Fibroblast of skin of back (primary cell): ENCODE data around the gene SMYD3.
A peak's percentile ranks its signal among the peaks of the same experiment; 100 is the strongest.

Experiments used
- DNase-seq: peaks from one replicate; pipeline ENCODE4 v3.0.0-alpha.2; 2013

Gene SMYD3

DNA sequence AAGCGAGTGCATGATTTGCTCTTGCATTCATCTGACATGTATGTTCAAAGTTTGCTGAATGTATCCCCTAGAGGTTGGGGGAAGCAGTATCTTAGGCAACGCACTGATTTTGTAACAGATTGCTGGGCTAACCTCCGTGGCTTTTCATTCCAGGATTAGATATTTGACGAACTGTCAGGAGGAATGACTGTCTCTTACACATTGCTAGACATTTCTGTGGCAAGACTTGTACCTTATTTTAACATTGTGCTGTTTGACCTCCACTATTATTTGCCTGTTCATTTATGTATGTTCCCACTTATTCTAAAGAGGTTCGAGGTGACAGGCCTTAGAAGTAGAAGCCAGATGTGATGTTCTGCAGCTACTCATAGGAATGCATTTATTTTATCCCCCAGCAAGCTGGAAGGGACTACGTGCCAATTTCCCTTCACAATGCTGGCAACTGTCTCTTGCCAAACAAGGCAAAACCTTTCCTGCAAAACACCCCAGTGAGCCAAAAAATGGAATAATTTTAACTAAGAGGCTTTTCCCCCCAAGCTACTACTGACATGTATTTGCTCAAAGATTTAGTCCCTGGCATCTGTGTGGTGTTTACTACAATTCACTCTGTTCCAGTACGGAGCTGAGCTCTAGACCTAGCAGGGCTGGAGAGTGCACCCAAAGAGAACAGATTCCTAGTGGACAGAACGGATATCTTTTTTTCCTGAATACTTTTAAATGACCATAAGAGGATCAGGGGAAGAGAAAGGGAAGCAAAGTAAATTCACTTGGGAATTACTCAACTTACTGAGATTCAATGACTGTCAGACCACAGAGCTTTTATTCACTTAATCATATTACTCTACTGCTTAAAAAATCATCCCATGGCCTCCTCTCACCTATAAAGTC is 646.2 kb downstream of the SMYD3 start:
- DNase-seq = peak; percentile 81

DNA sequence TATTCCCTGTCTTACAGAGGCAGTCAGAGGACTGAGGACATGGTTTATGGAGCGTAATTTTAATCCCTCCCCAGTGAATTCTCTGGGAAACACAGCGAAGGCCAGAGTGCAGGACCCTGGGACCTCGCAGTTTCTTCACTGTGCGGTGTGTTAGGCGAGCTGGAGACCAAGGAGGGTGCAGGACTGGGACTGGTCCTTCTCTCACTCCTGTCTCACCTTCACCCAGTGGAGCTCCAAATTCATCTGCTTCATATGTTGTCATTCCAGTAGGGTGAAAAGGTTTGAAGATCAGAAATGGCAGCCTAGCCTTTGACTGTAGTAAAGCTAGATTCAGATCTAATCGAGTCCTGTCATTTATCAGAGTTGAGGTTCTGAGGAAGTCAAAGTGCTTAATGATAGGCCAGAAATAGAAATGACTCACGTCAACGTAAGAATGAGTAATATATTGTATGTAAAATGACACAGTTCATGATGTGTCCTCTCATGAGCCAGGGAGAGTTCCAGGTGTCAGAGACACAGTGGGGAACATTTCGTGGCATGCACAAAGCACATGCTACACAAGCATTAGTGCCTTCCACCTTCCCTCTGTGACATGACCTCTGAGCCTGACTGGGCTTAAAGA is 647.5 kb downstream of the SMYD3 start:
- peak; percentile 73 for DNase-seq

DNA sequence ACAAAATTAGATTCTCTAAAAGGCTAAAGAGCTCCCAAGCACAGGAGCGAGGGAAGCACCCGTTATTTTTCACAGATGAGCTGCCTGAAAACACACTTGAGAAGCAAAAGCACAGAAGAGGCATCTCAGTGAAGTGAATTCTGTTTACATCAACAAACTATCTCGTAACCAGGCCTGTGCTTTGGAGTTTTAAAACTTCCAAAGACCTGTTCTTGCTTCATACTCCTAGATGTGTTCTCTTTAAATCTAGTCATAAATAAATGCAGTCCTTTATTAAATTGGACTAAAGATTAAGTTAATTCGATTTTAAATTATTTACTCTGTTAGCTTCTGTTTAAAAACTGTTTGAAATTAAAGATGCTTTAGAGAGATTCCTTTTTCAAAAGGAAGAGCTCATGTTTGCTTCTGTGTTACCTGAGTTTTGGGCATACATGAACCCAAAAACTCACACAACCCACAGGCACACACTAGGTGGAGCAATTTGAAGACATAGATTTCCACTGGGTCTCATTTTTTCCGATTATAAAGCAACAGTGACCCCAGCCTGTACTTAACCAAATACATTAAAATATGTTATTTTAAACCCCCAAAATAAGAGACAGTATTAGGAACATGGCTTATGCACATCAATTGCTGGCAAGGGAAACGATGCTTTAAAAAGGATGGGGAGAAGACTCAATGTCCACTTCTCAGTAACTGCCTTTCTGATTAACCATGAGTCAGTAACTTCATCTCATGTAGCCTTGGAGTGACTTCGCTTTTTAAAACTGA is 648.2 kb downstream of the SMYD3 start:
- peak; percentile 47 for DNase-seq

DNA sequence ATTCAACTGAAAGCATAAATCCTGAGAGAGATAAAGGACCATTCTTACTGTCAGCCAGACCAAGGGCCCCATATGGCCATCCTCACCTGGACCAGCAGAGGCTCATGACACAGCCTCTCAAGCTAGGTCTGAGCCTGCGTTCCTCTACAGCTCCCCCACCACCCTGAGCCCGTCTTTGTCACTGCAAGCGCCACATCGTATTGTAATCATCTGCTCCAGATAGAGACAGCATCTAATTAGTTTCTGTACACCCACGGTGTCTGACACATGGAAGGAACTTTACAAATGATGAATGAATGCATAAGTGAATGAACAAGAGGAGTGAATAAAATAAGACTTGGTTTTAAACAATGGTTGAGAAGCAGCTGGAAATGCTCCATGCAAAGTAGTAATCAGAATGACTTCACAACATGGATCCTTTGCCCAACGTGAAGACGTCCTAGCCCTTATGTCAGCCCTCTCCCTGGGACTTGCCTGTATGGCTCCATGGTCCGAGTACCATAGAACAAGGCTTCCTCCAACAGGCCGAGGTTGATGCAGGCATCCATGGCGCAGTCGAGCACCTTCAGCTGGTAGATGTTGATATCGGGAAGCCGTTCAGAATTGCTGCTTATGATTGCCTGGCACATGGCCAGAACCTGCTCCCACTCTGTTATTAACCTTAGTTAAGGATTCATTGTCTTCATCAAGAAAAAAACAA is 648.9 kb downstream of the SMYD3 start:
- DNase-seq = no peak

DNA sequence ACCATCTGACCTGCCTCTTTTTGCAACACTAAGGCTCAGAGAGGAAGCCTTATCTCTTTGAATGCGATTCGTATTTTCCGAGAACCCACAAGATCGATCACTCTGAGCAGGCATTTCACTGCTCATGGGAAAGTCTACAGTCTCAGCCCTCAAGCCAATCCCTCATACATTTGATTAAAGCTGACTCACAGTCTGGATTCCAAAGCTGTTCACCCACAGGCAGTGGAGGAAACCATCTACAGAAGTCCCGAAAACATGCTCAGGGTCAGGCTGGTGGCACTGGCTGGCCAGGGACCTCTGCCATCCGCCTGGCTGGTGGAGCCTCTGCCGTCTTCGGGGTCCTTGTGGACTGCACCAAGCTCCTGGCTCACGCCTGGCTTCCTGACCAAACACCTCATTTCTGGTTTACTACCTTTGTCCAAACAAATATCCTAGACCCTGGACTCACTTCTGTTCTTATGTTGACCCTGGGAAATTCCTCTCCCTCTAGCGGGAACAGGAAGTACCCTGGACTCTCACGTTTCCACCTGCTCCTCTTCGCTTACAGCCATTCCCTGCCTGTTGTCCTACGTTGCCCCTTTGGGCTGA is 650.0 kb downstream of the SMYD3 start:
- peak; percentile 84 for DNase-seq

DNA sequence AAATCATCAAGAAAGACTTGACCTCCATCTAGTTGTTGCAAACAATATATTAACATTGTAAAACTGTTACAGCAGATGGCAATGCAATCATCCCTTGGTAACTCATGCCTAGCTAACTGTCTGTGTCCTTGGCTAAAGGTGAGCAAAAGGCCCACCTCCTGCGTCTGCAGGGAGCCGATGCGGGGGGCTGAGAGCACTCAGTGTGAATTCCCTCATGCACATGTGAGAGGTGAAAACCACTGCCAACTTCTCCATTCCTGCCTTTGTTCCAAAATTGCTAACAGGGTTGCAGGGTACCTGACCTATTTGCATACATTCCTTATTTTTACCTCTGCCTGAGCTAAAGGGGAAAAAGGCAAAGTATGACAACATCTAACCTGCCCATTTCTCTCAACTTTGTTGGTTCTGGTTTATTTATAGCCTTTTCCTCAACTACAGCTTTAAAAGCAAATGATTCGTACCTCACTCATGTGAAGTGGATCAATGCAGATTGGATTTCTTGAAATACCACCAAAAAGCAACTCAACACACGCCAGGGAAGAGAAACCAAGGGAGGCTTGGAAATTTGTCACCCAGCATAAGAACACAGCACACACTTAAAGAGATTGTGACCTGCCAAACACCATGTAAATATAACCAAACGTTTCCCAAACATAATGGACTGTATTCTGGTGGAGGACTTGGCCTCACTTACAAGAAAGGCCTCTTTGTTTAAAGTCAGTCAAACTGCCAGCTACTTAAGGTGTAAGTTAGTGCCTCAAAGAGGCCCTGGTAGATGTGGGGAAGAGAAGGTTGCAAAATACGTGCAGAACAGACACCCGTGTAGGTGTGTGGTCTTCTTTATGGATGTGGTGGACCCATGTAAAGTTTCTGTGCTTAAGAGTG is 651.0 kb downstream of the SMYD3 start:
- peak; percentile 21 for DNase-seq

DNA sequence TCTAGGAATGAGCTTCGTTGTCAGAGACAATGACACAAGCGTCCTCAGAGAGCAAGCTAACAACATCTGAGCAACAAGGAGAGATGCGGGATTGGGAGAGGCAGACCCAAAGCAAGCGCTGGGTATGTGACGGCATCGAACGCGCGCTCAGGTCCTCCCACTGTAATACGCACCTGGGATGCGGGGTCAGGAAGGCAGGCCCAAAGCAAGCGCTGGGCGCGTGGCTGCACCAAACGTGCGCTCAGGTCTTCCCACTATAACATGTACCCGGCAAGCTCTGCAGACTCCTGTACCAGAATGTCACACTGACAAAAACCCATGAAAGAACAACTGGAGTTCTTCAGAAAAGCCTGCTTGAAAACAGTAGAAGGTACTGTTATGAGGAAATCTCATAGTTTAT is 653.8 kb downstream of the SMYD3 start:
- DNase-seq = no peak

DNA sequence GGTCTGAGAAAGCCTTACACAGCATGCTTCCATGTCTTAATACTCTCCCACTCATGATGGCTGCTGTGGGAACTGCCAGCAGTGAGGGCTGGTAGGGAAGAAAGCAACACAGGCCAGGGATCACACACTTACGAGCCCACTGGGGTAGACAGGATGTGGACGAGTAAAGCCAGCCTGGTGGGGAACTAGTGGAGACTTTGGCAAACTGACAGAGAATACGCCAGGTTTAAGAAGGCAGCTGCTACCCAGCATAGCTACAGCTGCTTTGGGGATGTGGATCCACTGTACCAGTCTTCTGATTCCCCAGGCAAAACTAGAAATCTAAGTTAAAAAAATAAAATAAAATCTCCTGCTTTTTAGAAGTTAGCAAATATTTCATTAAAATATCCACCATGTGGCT is 664.0 kb downstream of the SMYD3 start:
- DNase-seq = no peak

DNA sequence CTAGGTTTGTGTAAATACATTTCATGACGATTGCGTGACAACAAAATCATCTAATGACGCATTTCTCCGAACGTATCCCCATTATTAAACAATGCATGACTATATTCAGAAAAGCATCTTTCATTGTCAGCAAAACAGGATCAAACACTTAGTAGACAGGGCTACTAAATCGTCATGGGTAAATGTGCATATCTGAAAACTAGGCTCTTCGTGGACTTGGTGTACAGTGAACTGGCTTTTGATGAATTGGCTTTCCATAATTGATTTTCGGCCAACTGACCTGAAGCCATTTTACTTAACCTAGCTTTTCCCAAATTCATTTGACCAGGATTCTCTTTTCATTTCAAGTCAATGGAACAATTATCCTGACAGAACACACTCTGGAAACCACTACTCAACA is 665.0 kb downstream of the SMYD3 start:
- DNase-seq = no peak

DNA sequence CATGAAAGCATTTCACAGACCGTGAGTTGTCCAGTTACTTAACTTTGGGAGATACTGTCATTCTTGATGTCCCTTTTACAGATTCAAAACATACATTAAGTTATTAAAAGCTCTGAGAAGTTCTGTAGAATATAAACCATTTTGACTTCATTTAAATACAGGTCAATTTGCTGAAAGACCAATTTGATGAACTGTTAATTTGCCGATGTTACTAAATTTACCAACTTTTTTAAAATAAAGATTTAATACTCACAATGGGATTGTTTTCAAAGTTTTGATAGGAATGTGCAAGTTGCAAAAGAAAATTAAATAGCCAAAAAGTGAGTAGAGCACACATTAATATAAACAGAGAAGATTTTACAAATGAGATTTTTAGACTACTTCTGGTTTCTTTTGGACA is 666.1 kb downstream of the SMYD3 start:
- DNase-seq = no peak

DNA sequence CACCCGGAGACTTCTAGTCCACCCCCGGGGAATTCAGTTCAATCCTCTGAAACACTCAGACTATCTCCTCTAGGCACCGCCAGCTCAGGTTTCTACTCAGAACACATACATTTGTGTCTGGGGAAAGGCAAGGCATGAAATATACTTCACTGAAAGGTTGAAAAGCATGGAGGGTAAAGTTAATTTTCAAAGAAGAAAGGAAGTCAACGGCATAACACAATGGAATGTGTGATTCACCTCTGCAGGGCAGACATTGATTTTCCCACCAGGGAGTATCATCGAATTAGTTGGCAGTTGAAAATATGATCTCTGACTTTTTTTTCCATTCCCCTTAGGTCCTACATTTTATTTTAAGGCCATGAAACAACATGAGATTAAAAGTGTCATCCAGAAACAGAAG is 669.4 kb downstream of the SMYD3 start:
- peak; percentile 69 for DNase-seq

DNA sequence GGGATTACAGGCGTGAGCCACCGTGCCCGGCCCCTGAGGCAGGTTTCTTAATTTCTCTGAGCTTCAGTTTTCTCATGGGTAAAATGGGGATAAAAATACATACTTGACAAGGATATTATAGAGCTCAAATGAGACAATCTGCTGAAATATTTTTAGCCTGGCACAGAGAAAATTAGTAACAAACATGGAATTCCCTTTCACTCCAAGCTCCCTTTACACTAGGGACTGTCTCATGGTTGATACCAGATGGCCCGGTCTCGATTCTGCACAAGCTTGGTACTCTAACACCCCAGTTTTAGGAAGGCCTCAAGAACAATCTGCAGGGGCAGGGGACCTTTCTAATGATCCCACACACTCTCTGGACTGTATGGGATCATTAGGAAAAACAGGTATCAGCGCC is 671.7 kb downstream of the SMYD3 start:
- DNase-seq = peak; percentile 43

DNA sequence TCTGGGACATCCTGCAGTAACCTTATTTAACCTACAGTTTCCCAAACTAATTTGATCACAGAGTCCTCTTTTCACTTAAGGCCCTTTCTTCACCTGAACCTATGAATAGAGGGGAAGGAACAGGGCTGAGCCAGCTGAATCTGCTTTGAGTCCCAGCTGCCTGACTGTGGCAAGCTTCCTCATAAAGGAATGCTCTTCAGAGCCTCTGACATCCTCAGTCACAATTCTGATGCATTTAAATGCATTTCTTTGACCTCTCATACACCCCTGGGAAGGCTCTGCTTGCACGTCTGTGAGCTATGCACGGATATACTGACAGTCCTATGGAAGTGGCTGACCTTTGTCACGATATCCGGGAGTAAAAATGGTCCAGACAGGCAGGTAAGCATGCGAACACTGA is 673.1 kb downstream of the SMYD3 start:
- DNase-seq = no peak

DNA sequence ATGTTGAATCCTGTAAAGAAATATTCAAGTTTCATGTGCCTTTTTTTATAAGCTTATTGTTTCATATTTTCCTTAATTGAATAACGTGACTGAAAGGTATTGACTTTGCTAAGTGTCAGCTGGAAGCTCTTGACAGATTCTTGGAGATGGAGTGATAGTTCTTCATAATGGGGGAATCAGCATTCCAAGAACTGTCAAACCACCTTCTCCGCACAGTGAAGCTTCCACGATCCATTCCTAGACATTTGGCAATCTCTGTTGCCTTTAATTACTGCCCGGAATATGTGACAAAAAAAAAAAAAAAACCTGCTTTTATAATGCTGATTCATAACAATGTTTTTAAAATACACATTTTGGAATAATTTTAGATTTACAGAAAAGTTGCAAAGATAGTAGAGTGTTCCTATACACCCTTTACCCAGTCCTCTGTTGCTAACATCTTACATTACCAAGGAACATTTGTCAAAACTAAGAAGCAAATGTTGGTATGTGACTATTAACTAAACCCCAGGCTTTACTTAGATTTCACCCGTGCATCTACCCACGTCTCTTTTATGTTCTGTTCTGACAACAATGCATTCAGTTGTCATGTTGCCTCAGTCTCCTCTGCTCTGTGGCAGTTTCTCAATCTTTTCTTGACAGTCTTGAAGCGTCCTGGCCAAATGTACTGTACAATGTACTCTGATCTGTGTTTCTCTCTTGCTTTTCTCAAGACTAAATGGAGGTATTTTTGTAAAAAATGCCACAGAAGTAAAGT is 674.1 kb downstream of the SMYD3 start:
- no peak for DNase-seq

DNA sequence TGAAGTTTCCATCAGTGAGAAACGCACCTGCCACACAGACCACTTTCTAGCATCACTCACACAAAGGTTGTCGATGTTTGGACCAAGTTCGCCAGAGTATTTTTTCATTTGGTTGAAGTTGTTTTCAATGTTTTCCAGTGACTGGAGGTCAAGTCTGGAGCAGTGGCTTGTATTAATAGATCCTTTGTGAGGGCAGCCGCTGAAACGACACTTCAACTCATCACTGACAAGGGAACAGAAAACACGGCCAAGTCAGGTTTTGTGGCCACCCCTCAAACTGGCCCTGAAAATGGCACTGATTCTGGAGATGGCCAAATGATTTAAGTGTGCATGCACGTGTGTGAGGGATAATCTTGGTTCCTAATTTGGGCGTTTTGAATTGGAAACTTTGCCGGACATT is 675.6 kb downstream of the SMYD3 start:
- DNase-seq = no peak

DNA sequence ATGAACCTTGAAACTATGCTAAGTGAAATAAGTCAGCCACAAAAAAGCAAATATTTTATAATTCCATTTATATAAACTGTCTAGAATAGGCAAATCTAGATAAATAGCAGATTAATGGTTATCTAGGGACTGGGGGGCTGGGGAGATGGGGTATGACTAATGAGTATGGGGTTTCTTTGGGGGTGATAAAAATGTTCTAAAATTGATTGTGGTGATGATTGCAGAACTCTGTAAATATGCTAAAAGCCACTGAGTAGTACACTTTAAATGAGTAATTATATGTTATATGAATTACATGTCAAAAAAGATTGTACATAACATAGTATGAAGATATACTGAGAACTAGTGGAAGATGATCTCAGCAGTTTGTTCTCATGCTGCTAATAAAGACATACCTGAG is 677.3 kb downstream of the SMYD3 start:
- DNase-seq = peak; percentile 18

DNA sequence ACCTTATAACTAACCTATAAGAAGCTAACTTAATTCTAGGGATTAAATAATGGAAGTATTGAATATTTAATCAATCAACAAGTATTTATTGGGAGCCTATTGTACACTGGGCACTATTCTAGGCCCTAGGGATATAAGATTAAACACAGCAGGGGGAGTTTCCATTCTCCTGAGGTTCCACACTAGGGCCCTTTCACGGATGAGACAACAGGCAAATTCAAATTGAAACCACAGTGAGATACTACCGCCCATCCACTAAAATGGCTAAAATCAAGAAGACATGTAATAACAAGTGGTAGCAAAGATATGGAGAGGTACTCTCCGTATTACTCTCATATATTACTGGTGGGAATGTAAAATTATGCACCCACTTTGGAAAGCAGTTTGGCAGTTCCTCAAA is 677.9 kb downstream of the SMYD3 start:
- no peak for DNase-seq

DNA sequence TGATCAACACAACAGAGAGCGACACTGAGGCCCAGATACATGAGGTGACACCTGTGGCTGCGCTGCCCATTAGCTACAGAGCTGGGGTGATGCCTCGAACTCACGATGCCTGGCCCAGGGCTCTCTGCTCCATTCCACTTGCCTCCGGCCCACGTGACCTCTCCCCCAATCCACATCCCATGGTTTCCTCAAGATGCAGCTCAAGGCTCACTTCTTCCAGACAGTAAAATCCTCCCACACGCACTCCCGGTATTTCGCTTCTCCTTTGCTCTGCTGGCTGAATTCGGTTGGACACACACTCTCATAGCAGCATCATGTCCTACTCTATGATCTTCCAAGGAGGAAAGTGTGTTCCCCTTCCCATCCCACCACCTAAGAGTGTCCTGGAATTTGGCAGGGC is 679.8 kb downstream of the SMYD3 start:
- no peak for DNase-seq

DNA sequence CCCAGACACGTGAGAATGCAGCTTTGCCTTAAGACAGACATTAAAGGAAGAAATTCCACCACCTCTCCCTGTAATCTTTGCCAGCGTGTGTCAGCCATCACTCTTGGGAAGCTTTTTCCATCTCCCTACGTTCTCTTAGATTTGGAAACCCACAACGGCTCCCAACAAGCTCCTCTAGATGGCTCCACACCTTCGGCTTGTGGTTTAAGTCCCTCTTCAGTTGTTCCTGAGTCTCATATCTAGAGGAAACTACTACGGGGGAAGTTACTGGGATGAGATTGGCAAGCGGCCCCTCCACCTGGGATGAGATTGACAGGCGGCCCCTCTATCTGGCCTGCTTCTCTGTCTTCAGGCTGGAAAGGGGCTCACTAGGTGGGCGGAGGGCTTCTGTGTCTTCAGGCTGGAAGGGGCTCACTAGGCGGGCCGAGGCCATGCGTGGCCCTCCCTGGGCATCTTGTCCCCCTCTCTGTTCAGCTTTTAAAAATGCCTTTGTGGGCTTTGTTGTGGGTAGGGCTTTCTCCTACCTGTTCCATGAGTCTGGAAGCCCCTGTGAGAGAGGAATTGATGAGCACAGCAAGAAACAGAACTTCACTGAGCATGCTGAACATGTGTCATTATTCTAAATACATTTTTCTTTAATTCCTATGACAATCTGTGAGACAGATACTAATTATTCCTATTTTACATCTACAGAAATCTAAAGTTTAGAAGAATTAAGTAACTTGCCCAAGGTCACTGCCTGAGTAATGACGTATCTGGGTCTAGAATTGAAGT is 681.8 kb downstream of the SMYD3 start:
- peak; percentile 41 for DNase-seq
